PC-3 (cell line): ENCODE data around the gene AKAP5. TPM values are rescaled to one million over a fixed set of nuclear protein-coding genes. Genes with fewer than 3 reads are reported as not detected.

Experiments
- ATAC-seq: fragments of 200-7000 bp; cut with Tn5 transposase; 2 replicates; pipeline ENCODE4 v1.9.1; 2020; ENCODE audit warnings: mild to moderate bottlenecking, moderate library complexity
- Bru-seq: library from RNA; stranded (reverse); fragments of 400-500 nt; gene quantifications from one replicate; lab custom pipeline; 2021; lab: Mats Ljungman, UMichigan
- BruChase-seq, 2 experiments: library from RNA; stranded (reverse); fragments of 400-500 nt; gene quantifications; one replicate each; lab custom pipeline; 2021; lab: Mats Ljungman, UMichigan
- BruUV-seq: library from RNA; stranded (reverse); fragments of 400-500 nt; replicated peaks from 2 replicates; lab custom pipeline; 2021; lab: Mats Ljungman, UMichigan
- CTCF ChIA-PET: fragments of 300-600 bp; sonication (Branson Sonifier 250); formaldehyde crosslinking; loops from one replicate; lab custom pipeline; 2022; ENCODE audit warnings: antibody characterized with exemption; lab: Charles Lee
- POLR2A ChIA-PET: fragments of 300-600 bp; sonication (Branson Sonifier 250); formaldehyde crosslinking; loops from one replicate; lab custom pipeline; 2022; ENCODE audit warnings: antibody characterized with exemption; ENCODE audit not compliant: unreplicated experiment; lab: Charles Lee
- DNase-seq: peaks from one replicate; pipeline ENCODE4 v3.0.0-alpha.2; 2015
- H2AFZ ChIP-seq: fragments of 300-600 bp; sonication (generic); 2 replicates; pipeline ENCODE4 v1.6.0; 2016; ENCODE audit warnings: antibody characterized with exemption, low read length
- H3F3A ChIP-seq: fragments of 300-600 bp; sonication (generic); one replicate; pipeline ENCODE4 v1.6.0; 2017; ENCODE audit warnings: antibody characterized with exemption, low read length, control low read depth, mild to moderate bottlenecking; ENCODE audit not compliant: unreplicated experiment
- H3K27ac ChIP-seq: fragments of 300-600 bp; sonication (generic); 2 replicates; pipeline ENCODE4 v1.5.1; 2016; ENCODE audit warnings: mild to moderate bottlenecking, low read length
- H3K27me3 ChIP-seq: fragments of 300-600 bp; sonication (generic); 2 replicates; pipeline ENCODE4 v1.6.1; 2016; ENCODE audit warnings: low read length, mixed read lengths
- H3K36me3 ChIP-seq: fragments of 300-600 bp; sonication (generic); 2 replicates; pipeline ENCODE4 v1.6.1; 2016; ENCODE audit warnings: low read depth, mixed run types, low read length, mixed read lengths
- H3K4me1 ChIP-seq: fragments of 300-600 bp; sonication (generic); 2 replicates; pipeline ENCODE4 v1.5.1; 2016; ENCODE audit warnings: low read length; ENCODE audit not compliant: insufficient read depth
- H3K4me2 ChIP-seq: fragments of 300-600 bp; sonication (generic); 2 replicates; pipeline ENCODE4 v1.6.0; 2016; ENCODE audit warnings: low read length
- H3K4me3 ChIP-seq: fragments of 300-600 bp; sonication (generic); 2 replicates; pipeline ENCODE4 v1.5.1; 2016; ENCODE audit warnings: mild to moderate bottlenecking, low read length, mixed read lengths
- H3K79me2 ChIP-seq: fragments of 300-600 bp; sonication (generic); 2 replicates; pipeline ENCODE4 v1.6.1; 2017; ENCODE audit warnings: low read length, mixed read lengths
- H3K9ac ChIP-seq: fragments of 300-600 bp; sonication (generic); 2 replicates; pipeline ENCODE4 v1.6.0; 2016; ENCODE audit warnings: mild to moderate bottlenecking, low read length
- H3K9me2 ChIP-seq: fragments of 300-600 bp; sonication (generic); replicated peaks from 2 replicates; pipeline ENCODE4 v1.6.1; 2016; ENCODE audit warnings: mixed run types, low read length, mixed read lengths
- H3K9me3 ChIP-seq: fragments of 300-600 bp; sonication (generic); 2 replicates; pipeline ENCODE4 v1.6.1; 2016; ENCODE audit warnings: low read length, mixed read lengths
- H4K20me1 ChIP-seq: fragments of 300-600 bp; sonication (generic); 2 replicates; pipeline ENCODE4 v1.6.1; 2016; ENCODE audit warnings: low read length, mixed read lengths
- EZH2 ChIP-seq: fragments of 300-600 bp; sonication (generic); IDR thresholded peaks from one replicate; pipeline ENCODE4 v1.6.1; 2017; ENCODE audit warnings: antibody characterized with exemption, mild to moderate bottlenecking, low read length; ENCODE audit not compliant: unreplicated experiment
- EZH2phosphoT487 ChIP-seq: fragments of 300-600 bp; sonication (generic); IDR thresholded peaks from 2 replicates; pipeline ENCODE4 v1.6.1; 2018; ENCODE audit warnings: mild to moderate bottlenecking, antibody characterized with exemption, low read length, borderline replicate concordance
- intact Hi-C: fragments of 100-400 bp; cut with micrococcal nuclease; formaldehyde crosslinking; loops from 2 replicates; pipeline ENCODE4 v1.9.0; 2023
- long read RNA-seq: library from polyadenylated mRNA; unstranded; transcript quantifications from one replicate; pipeline ENCODE4 v2.0.0, GENCODE V29; 2021; ENCODE audit not compliant: unreplicated experiment
- total RNA-seq: library from RNA; depleted of rRNA; stranded (reverse); fragments of >200 nt; gene quantifications from 2 replicates; pipeline ENCODE4 v1.2.3, GENCODE V29; 2014; rRNA removed
- TF ChIP-seq, protein P1 (sequence below): fragments of 300-600 bp; sonication (generic); conservative IDR thresholded peaks from 2 replicates; pipeline ENCODE4 v1.5.1; 2017; ENCODE audit warnings: antibody characterized with exemption, low read depth, mild to moderate bottlenecking, low read length

AKAP5 gene, protein sequence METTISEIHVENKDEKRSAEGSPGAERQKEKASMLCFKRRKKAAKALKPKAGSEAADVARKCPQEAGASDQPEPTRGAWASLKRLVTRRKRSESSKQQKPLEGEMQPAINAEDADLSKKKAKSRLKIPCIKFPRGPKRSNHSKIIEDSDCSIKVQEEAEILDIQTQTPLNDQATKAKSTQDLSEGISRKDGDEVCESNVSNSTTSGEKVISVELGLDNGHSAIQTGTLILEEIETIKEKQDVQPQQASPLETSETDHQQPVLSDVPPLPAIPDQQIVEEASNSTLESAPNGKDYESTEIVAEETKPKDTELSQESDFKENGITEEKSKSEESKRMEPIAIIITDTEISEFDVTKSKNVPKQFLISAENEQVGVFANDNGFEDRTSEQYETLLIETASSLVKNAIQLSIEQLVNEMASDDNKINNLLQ
- total RNA-seq (0.58 and 0.86 TPM in 2 replicates), Bru-seq, nascent RNA (percentile 41 among the genes with signal in this experiment), BruChase-seq, experiment 1, labeled RNA remaining after a 6-hour chase (percentile 66 among the genes with signal in this experiment), BruChase-seq, experiment 2, labeled RNA remaining after a 2-hour chase (percentile 52 among the genes with signal in this experiment)
- long read RNA-seq, full-length matches to known transcripts: 1 of 1 reads
- long read RNA-seq, partial matches to known transcripts: 0 of 1 reads
- long read RNA-seq, other reads (novel, unspliced or antisense): 0 of 1 reads

DNA sequence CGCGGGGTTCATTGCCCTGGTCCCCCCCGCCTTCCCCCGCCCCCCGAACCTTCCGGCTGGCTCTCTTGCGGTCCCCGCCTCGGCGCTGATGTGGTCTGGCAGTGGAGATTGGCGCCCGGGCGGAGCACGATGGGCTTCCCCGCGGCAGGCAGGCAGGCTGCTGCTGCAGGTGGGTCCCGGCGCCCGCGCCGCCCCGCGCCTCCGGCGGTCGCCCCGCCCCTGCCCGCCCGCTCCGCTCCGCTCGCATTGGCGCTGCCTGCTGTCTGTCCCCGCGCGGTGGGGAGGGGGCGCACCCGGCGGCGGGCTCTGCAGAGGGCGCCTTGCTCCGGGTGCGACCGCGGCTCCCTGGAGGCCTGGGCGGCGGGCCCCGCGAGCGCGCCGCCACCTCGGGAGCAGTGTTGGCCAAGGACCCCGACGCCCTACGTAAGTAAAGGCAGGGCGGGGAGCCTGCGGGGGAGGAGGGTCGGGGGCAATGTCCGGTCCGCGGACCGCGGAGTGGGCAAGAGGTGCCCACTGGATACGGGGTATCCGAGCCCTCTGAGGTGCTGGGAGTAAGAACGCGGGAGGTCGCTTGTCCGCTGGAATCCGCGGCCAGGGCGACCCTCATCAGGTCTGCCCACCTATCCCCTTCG lies at the start of gene AKAP5:
Gene AKAP5, plus strand, starts transcription at position 309 of the 632 bp plus-strand sequence. CDS start 2,896 bp downstream, outside the sequence.
- Histone ChIP-seq H3K4me3 (peak within 1 kb of the TSS; percentile 75), H3K27me3 (no peaks in the 10 kb centered on the region), H3K9me3 (no peaks in the 10 kb centered on the region), H3K36me3 (no peaks in the 10 kb centered on the region), H3K9me2 (no peaks in the 10 kb centered on the region), H3K9ac (peak within 1 kb of the TSS; percentile 36; the same call in 1 of the 2 replicates), H3K79me2 (no peaks in the 10 kb centered on the region), H4K20me1 (no peaks in the 10 kb centered on the region), H3K4me1 (peaks cover 6% of the 10 kb centered on the region; the same call in 1 of the 2 replicates), H3K4me2 (peak within 1 kb of the TSS; percentile 98), H3F3A (no peaks in the 10 kb centered on the region), H3K27ac (no peak within 1 kb of the TSS), H2AFZ (peak within 1 kb of the TSS; percentile 91)
- POLR2A ChIA-PET: interaction anchor here (0.6 kb wide), 1 partner anchor 291 kb away, joined by 3 read pairs; no protein-coding TSS in a partner anchor
- intact Hi-C loops: loop anchor here (5.0 kb wide), 1 partner anchor 78 kb away; the partner anchor contains the start of gene MTHFD1
- peak; percentile 53 for DNase-seq
- peak; percentile 89 for ATAC-seq
- no TSS peak for BruUV-seq
- TF ChIP-seq EZH2phosphoT487: no peak
- TF ChIP-seq EZH2: no peak
- TF ChIP-seq, protein P1, sequence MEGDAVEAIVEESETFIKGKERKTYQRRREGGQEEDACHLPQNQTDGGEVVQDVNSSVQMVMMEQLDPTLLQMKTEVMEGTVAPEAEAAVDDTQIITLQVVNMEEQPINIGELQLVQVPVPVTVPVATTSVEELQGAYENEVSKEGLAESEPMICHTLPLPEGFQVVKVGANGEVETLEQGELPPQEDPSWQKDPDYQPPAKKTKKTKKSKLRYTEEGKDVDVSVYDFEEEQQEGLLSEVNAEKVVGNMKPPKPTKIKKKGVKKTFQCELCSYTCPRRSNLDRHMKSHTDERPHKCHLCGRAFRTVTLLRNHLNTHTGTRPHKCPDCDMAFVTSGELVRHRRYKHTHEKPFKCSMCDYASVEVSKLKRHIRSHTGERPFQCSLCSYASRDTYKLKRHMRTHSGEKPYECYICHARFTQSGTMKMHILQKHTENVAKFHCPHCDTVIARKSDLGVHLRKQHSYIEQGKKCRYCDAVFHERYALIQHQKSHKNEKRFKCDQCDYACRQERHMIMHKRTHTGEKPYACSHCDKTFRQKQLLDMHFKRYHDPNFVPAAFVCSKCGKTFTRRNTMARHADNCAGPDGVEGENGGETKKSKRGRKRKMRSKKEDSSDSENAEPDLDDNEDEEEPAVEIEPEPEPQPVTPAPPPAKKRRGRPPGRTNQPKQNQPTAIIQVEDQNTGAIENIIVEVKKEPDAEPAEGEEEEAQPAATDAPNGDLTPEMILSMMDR: no peak
- CTCF ChIA-PET: interaction anchor here (0.5 to 1.5 kb wide), 4 partner anchors 12 to 121 kb away, joined by 3 to 7 read pairs (median 6); no protein-coding TSS in a partner anchor

DNA sequence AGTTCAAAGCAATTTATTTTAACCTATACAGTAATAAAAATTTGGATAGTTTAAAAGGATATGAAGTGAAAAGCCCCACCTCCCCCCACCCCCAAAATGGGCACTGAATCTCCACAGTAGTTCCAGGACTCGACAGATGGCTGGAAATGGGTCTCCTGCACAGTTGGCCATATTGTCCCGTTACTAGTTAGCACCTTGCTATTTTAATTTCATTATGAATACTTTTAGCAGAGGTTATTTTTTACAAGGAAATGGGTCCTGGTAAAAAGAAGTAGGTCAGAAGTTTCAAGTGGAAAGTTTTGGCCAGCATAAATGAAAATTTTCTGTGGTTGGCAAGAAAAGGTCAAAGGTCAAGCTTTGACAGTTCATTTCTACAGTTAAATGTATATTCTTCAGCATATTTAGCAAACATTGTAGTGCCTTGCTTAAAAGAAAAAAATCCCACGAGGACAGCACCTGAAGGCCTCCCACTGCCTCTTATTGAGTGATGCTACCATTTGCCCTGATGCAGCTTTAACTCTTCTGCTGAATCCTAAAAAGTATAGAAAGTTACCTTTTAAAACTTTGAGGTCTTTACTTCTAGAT lies 48.9 kb upstream of the AKAP5 start:
- no peak overlapping the region for H3K4me2 ChIP-seq
- ATAC-seq: no peak
- peaks cover 12% of the 10 kb centered on the region for H3K4me1 ChIP-seq
- no peak overlapping the region for H3K4me3 ChIP-seq
- H3K27me3 ChIP-seq: no peaks in the 10 kb centered on the region
- POLR2A ChIA-PET: no interaction called here
- intact Hi-C loops: no loop called here
- H3K9me2 ChIP-seq: no peaks in the 10 kb centered on the region
- BruUV-seq: no TSS peak
- no peaks in the 10 kb centered on the region for H3K79me2 ChIP-seq
- H3K36me3 ChIP-seq: peaks cover 62% of the 10 kb centered on the region
- TF ChIP-seq EZH2 (no peak), EZH2phosphoT487 (no peak)
- TF ChIP-seq, protein P1: no peak
- no peaks in the 10 kb centered on the region for H3F3A ChIP-seq
- H3K9ac ChIP-seq: no peak overlapping the region
- no peak for DNase-seq
- CTCF ChIA-PET: no interaction called here
- H3K9me3 ChIP-seq: no peaks in the 10 kb centered on the region
- no peaks in the 10 kb centered on the region for H4K20me1 ChIP-seq
- H2AFZ ChIP-seq: no peak overlapping the region
- no peak overlapping the region for H3K27ac ChIP-seq
